PC-3 (cell line): Measurements from ENCODE around the gene MAPKAPK3. TPM values are rescaled to one million over a fixed set of nuclear protein-coding genes. Genes with fewer than 3 reads are reported as not detected.

Experiments used
- ATAC-seq: fragments of 200-7000 bp; cut with Tn5 transposase; 2 replicates; pipeline ENCODE4 v1.9.1; 2020; ENCODE audit warnings: mild to moderate bottlenecking, moderate library complexity
- BruUV-seq: library from RNA; stranded (reverse); fragments of 400-500 nt; replicated peaks from 2 replicates; lab custom pipeline; 2021; lab: Mats Ljungman, UMichigan
- CTCF ChIA-PET: fragments of 300-600 bp; sonication (Branson Sonifier 250); formaldehyde crosslinking; loops from one replicate; lab custom pipeline; 2022; ENCODE audit warnings: antibody characterized with exemption; lab: Charles Lee
- POLR2A ChIA-PET: fragments of 300-600 bp; sonication (Branson Sonifier 250); formaldehyde crosslinking; loops from one replicate; lab custom pipeline; 2022; ENCODE audit warnings: antibody characterized with exemption; ENCODE audit not compliant: unreplicated experiment; lab: Charles Lee
- DNase-seq: peaks from one replicate; pipeline ENCODE4 v3.0.0-alpha.2; 2015
- H2AFZ ChIP-seq: fragments of 300-600 bp; sonication (generic); 2 replicates; pipeline ENCODE4 v1.6.0; 2016; ENCODE audit warnings: antibody characterized with exemption, low read length
- H3F3A ChIP-seq: fragments of 300-600 bp; sonication (generic); one replicate; pipeline ENCODE4 v1.6.0; 2017; ENCODE audit warnings: antibody characterized with exemption, low read length, control low read depth, mild to moderate bottlenecking; ENCODE audit not compliant: unreplicated experiment
- H3K27ac ChIP-seq: fragments of 300-600 bp; sonication (generic); 2 replicates; pipeline ENCODE4 v1.5.1; 2016; ENCODE audit warnings: mild to moderate bottlenecking, low read length
- H3K27me3 ChIP-seq: fragments of 300-600 bp; sonication (generic); 2 replicates; pipeline ENCODE4 v1.6.1; 2016; ENCODE audit warnings: low read length, mixed read lengths
- H3K36me3 ChIP-seq: fragments of 300-600 bp; sonication (generic); 2 replicates; pipeline ENCODE4 v1.6.1; 2016; ENCODE audit warnings: low read depth, mixed run types, low read length, mixed read lengths
- H3K4me1 ChIP-seq: fragments of 300-600 bp; sonication (generic); 2 replicates; pipeline ENCODE4 v1.5.1; 2016; ENCODE audit warnings: low read length; ENCODE audit not compliant: insufficient read depth
- H3K4me2 ChIP-seq: fragments of 300-600 bp; sonication (generic); 2 replicates; pipeline ENCODE4 v1.6.0; 2016; ENCODE audit warnings: low read length
- H3K4me3 ChIP-seq: fragments of 300-600 bp; sonication (generic); 2 replicates; pipeline ENCODE4 v1.5.1; 2016; ENCODE audit warnings: mild to moderate bottlenecking, low read length, mixed read lengths
- H3K79me2 ChIP-seq: fragments of 300-600 bp; sonication (generic); 2 replicates; pipeline ENCODE4 v1.6.1; 2017; ENCODE audit warnings: low read length, mixed read lengths
- H3K9ac ChIP-seq: fragments of 300-600 bp; sonication (generic); 2 replicates; pipeline ENCODE4 v1.6.0; 2016; ENCODE audit warnings: mild to moderate bottlenecking, low read length
- H3K9me2 ChIP-seq: fragments of 300-600 bp; sonication (generic); replicated peaks from 2 replicates; pipeline ENCODE4 v1.6.1; 2016; ENCODE audit warnings: mixed run types, low read length, mixed read lengths
- H3K9me3 ChIP-seq: fragments of 300-600 bp; sonication (generic); 2 replicates; pipeline ENCODE4 v1.6.1; 2016; ENCODE audit warnings: low read length, mixed read lengths
- H4K20me1 ChIP-seq: fragments of 300-600 bp; sonication (generic); 2 replicates; pipeline ENCODE4 v1.6.1; 2016; ENCODE audit warnings: low read length, mixed read lengths
- CTCF ChIP-seq: fragments of 300-600 bp; sonication (generic); conservative IDR thresholded peaks from 2 replicates; pipeline ENCODE4 v1.5.1; 2017; ENCODE audit warnings: antibody characterized with exemption, low read depth, mild to moderate bottlenecking, low read length
- EZH2 ChIP-seq: fragments of 300-600 bp; sonication (generic); IDR thresholded peaks from one replicate; pipeline ENCODE4 v1.6.1; 2017; ENCODE audit warnings: antibody characterized with exemption, mild to moderate bottlenecking, low read length; ENCODE audit not compliant: unreplicated experiment
- EZH2phosphoT487 ChIP-seq: fragments of 300-600 bp; sonication (generic); IDR thresholded peaks from 2 replicates; pipeline ENCODE4 v1.6.1; 2018; ENCODE audit warnings: mild to moderate bottlenecking, antibody characterized with exemption, low read length, borderline replicate concordance
- intact Hi-C: fragments of 100-400 bp; cut with micrococcal nuclease; formaldehyde crosslinking; loops from 2 replicates; pipeline ENCODE4 v1.9.0; 2023
- total RNA-seq: library from RNA; depleted of rRNA; stranded (reverse); fragments of >200 nt; gene quantifications from 2 replicates; pipeline ENCODE4 v1.2.3, GENCODE V29; 2014

MAPKAPK3 gene
- total RNA-seq, 1 experiment from 2014 or later, result 142 TPM

DNA sequence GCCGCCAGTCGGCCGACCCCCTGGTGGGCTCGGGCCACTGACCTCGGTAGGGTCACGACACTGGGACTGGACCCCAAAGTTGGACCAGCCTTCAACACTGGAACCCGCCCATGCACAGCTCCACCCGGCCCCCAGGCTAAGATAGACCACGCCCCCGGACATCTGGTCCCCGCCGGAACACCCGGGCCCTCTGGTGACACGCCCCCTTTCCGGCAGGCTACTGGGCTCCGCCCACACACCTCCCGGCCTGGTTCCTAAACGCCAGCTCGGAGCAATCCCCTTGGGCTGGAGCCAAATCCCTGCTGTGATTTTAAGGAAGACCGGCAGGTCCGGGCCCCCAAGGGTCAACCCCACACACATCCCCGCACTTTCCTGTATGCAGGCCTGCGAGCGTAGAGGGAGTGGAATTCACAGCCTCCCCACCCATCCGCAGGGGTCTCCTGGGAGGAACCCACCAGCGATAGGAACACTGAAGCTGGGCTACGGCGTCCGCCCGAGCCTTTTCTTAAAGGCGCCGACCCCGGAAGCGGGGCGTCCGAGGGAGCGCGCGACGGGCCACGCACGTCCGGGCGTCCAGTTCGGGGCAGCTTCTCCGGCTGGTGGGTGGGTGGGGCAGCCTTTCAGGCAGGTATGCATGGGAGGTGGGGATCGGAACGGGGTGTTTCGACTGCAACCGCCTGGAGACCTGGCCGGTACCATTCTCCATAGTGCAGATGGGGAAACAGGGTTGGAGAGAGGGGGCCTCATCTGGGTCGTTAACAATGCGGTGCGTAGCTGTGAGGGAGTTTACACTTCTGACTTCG is 47.8 kb upstream of the MAPKAPK3 start, which contains the start of gene HEMK1:
TSS of gene HEMK1 (plus strand) at position 576 of the 803 bp plus-strand sequence. CDS start 1,583 bp downstream, outside the sequence.
- peak; percentile 71 for ATAC-seq
- no peaks in the 10 kb centered on the region for H3K9me2 ChIP-seq
- POLR2A ChIA-PET, result interaction anchor here (0.6 to 0.9 kb wide), 3 partner anchors 12 to 1972 kb away, joined by 3 to 9 read pairs (median 5); partner anchors contain the start of gene CISH
- no peaks in the 10 kb centered on the region for H3K9me3 ChIP-seq
- peaks cover 4% of the 10 kb centered on the region for H3F3A ChIP-seq
- H3K9ac ChIP-seq, result peak within 1 kb of the TSS; percentile 89
- DNase-seq, result peak; percentile 96
- H2AFZ ChIP-seq, result peak within 1 kb of the TSS; percentile 90
- peak within 1 kb of the TSS; percentile 79 for H3K4me3 ChIP-seq
- H3K27ac ChIP-seq, result peak within 1 kb of the TSS; percentile 31
- no peak for TF ChIP-seq EZH2phosphoT487
- no peak for TF ChIP-seq CTCF
- TF ChIP-seq EZH2, result no peak
- peaks cover 22% of the 10 kb centered on the region; the same call in 1 of the 2 replicates for H3K4me1 ChIP-seq
- no peaks in the 10 kb centered on the region for H4K20me1 ChIP-seq
- no peaks in the 10 kb centered on the region for H3K27me3 ChIP-seq
- peaks cover 11% of the 10 kb centered on the region for H3K79me2 ChIP-seq
- CTCF ChIA-PET, result interaction anchor here (1.0 kb wide), 1 partner anchor 821 kb away, joined by 3 read pairs; no protein-coding TSS in a partner anchor
- no TSS peak for BruUV-seq
- H3K36me3 ChIP-seq, result peaks cover 3% of the 10 kb centered on the region; the same call in 1 of the 2 replicates
- peak within 1 kb of the TSS; percentile 88 for H3K4me2 ChIP-seq
- intact Hi-C loops, result loop anchor here (1.0 kb wide), 1 partner anchor 43 kb away; no protein-coding TSS in a partner anchor

DNA sequence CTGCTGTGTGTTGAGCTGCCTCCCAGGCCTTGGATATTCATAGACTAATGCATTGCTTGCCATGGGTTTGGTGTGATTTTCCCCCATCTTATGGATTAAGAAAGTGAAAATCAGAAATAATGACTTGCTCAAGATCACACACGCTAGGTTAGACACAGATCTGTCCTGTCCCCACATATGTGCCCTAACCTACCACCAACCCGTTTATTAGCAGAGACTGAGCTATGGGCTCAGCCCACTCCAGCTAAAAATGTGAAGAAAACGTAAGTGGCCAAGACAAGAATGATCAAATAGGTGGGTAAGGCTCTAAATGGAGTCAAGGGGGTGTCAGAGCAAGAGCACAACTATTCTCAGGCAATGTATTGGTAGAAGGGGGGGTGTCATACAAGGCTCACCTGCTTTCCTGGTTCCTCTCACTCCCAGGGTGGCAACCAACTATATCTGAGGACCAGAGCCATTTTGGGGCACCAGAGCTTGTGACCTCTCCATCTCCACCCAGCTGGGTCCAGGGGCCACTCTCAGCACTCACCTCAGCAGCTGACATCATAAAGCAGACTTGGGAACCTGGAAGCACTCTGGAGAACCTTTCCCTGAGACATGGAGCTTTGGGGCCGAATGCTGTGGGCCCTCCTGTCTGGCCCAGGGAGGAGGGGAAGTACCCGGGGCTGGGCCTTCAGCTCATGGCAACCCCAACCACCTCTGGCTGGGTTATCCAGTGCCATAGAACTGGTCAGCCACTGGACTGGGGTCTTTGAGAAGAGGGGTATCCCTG is 46.3 kb upstream of the MAPKAPK3 start:
- Histone ChIP-seq H3K4me3 (peak overlapping the region; percentile 79), H2AFZ (no peak overlapping the region), H3K27me3 (no peaks in the 10 kb centered on the region), H3K36me3 (peaks cover 3% of the 10 kb centered on the region; the same call in 1 of the 2 replicates), H4K20me1 (no peaks in the 10 kb centered on the region), H3K9ac (peak overlapping the region; percentile 89), H3K79me2 (peaks cover 11% of the 10 kb centered on the region), H3F3A (peaks cover 4% of the 10 kb centered on the region), H3K4me2 (peak overlapping the region; percentile 88), H3K9me2 (no peaks in the 10 kb centered on the region), H3K27ac (no peak overlapping the region), H3K4me1 (peaks cover 22% of the 10 kb centered on the region; the same call in 1 of the 2 replicates), H3K9me3 (no peaks in the 10 kb centered on the region)
- no TSS peak for BruUV-seq
- intact Hi-C loops, result no loop called here
- DNase-seq (no peak), ATAC-seq (no peak)
- POLR2A ChIA-PET, result no interaction called here
- CTCF ChIA-PET, result no interaction called here
- TF ChIP-seq CTCF (no peak), EZH2phosphoT487 (no peak)
